ENCODE results near the gene LMF1.
"Not testable (repeated sequence)": the region's sequence is repeated elsewhere in the genome, so short reads cannot be mapped to it uniquely, and the experiment has no call there.

Gene LMF1

DNA sequence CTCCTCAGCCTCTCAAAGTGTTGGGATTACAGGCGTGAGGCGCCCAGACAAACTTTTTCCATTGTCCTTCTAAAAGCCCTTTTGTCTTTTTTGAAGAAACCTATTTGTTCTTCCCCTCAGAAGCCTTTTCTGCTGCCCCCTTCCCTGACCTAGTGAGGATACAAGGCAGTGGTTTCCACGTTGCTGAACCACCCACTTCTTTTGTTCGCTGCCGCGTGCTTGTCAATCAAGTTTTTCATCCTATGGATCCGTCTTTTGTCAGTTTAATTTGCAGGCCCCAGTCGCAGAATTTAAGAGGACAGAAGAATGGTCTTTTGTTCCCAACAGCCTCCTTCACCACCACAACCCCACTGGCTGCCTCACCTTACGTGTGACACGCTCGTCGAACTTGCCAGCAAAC lies 150.0 kb downstream of the LMF1 start:
- Histone ChIP-seq H3K4me1 (ENCODE audit: control insufficient read depth, insufficient read depth, low read length) (no peaks in the 10 kb centered on the region), H3K9ac (ENCODE audit: low read depth, low read length) (no peak overlapping the region), H3K27ac (ENCODE audit: low read depth, low read length) (no peak overlapping the region), H3K27me3 (ENCODE audit: control insufficient read depth, insufficient read depth, low read length) (no peaks in the 10 kb centered on the region), H3K36me3 (ENCODE audit: control insufficient read depth, insufficient read depth, low read length) (no peaks in the 10 kb centered on the region), H3K4me3 (ENCODE audit: low read depth, low read length) (no peak overlapping the region), H3K9me3 (ENCODE audit: control insufficient read depth, insufficient read depth, low read length) (peaks cover 3% of the 10 kb centered on the region; the same call in 1 of the 2 replicates)

DNA sequence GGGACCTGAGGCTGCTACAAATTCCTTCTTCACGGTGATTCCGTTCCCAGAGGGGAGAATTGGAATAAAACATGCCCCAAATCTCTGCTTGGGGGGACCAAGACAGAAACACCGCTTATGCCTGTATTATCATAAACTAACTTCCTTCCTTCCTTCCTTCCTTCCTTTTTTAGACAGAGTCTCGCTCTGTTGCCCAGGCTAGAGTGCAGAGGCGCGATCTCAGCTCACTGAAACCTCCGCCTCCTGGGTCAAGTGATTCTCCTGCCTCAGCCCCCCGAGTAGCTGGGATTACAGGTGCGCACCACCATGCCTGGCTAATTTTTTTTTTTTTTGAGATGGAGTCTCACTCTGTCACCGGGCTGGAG lies 150.8 kb downstream of the LMF1 start:
- not testable (repeated sequence) for H3K36me3 ChIP-seq (ENCODE audit: control insufficient read depth, insufficient read depth, low read length); H3K9me3 ChIP-seq (ENCODE audit: control insufficient read depth, insufficient read depth, low read length); H3K27ac ChIP-seq (ENCODE audit: low read depth, low read length); H3K4me3 ChIP-seq (ENCODE audit: low read depth, low read length); H3K27me3 ChIP-seq (ENCODE audit: control insufficient read depth, insufficient read depth, low read length); H3K9ac ChIP-seq (ENCODE audit: low read depth, low read length); H3K4me1 ChIP-seq (ENCODE audit: control insufficient read depth, insufficient read depth, low read length)

DNA sequence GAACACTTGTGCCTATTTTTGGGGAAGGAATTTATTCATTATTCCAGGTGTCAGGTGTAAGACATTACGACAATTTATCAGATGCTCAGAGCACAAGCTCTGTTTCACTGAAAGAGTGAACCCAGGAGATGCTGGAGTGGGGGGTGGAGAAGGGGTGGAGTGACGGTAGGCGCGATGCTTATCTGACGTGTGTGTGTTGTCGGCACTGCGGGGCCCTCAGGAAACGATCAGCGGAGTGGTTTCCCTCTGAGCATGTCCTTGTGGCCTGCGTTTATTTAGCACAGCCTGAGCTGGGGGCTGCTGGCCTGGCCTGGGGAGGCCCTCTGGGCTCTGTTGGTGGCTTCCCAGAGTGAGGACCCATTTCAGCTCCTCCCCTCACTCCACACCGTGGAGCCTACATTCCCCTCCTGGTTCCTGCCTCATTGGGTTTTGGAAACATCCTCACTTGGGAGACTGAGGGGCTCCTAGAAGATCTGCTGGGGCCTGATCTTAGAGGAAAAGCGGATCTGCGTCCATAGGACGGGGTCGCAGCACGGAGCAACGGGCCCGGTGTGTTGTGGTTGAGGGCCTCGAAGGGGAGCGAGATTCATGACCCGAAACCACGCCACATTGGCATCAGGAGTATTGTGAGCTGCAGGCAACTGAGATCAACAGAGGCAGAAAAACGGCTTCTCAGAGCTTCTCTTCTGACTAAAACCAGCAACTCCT lies 151.3 kb downstream of the LMF1 start:
- Histone ChIP-seq H3K36me3 (ENCODE audit: control insufficient read depth, insufficient read depth, low read length) (no peaks in the 10 kb centered on the region), H3K9me3 (ENCODE audit: control insufficient read depth, insufficient read depth, low read length) (peaks cover 3% of the 10 kb centered on the region; the same call in 1 of the 2 replicates), H3K27me3 (ENCODE audit: control insufficient read depth, insufficient read depth, low read length) (no peaks in the 10 kb centered on the region), H3K9ac (ENCODE audit: low read depth, low read length) (no peak overlapping the region), H3K4me3 (ENCODE audit: low read depth, low read length) (no peak overlapping the region), H3K27ac (ENCODE audit: low read depth, low read length) (no peak overlapping the region), H3K4me1 (ENCODE audit: control insufficient read depth, insufficient read depth, low read length) (no peaks in the 10 kb centered on the region)

DNA sequence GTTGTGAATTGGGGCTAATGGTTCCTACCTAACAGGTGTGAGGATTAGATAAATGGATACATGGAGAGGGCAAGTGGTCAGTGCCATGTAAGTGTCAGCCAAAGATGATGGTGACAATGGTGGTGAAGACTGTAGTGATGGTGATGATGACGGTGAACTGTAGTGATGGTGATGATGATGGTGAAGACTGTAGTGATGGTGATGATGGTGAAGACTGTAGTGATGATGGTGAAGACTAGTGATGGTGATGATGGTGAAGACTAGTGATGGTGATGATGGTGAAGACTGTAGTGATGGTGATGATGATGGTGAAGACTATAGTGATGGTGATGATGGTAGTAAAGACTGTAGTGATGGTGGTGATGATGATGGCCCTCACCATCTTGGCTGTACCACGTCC lies 152.2 kb downstream of the LMF1 start:
- Histone ChIP-seq H3K36me3 (ENCODE audit: control insufficient read depth, insufficient read depth, low read length) (no peaks in the 10 kb centered on the region), H3K27ac (ENCODE audit: low read depth, low read length) (no peak overlapping the region), H3K9me3 (ENCODE audit: control insufficient read depth, insufficient read depth, low read length) (peaks cover 3% of the 10 kb centered on the region; the same call in 1 of the 2 replicates), H3K4me1 (ENCODE audit: control insufficient read depth, insufficient read depth, low read length) (no peaks in the 10 kb centered on the region), H3K4me3 (ENCODE audit: low read depth, low read length) (no peak overlapping the region), H3K9ac (ENCODE audit: low read depth, low read length) (no peak overlapping the region), H3K27me3 (ENCODE audit: control insufficient read depth, insufficient read depth, low read length) (no peaks in the 10 kb centered on the region)

DNA sequence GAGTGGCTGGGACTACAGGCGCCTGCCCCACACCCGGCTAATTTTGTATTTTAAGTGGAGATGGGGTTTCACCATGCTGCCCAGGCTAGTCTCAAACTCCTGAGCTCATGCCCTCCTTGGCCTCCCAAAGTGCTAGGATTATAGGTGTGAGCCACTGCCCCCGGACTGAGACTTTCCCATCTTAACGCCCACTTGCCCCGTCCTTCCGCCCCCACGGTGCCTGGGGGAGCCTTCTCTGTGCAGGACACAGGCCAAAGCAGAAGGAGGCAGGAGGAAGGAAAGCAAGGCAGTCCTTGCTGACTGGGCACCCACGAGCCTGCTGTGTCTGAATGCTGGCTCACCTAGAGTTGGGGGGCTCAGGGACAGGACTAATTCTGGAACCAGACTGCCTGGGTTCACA lies 152.7 kb downstream of the LMF1 start:
- peaks cover 3% of the 10 kb centered on the region; the same call in 1 of the 2 replicates for H3K9me3 ChIP-seq (ENCODE audit: control insufficient read depth, insufficient read depth, low read length)
- no peaks in the 10 kb centered on the region for H3K4me1 ChIP-seq (ENCODE audit: control insufficient read depth, insufficient read depth, low read length)
- no peak overlapping the region for H3K9ac ChIP-seq (ENCODE audit: low read depth, low read length)
- no peak overlapping the region for H3K27ac ChIP-seq (ENCODE audit: low read depth, low read length)
- no peaks in the 10 kb centered on the region for H3K27me3 ChIP-seq (ENCODE audit: control insufficient read depth, insufficient read depth, low read length)
- no peaks in the 10 kb centered on the region for H3K36me3 ChIP-seq (ENCODE audit: control insufficient read depth, insufficient read depth, low read length)
- H3K4me3 ChIP-seq (ENCODE audit: low read depth, low read length): no peak overlapping the region

DNA sequence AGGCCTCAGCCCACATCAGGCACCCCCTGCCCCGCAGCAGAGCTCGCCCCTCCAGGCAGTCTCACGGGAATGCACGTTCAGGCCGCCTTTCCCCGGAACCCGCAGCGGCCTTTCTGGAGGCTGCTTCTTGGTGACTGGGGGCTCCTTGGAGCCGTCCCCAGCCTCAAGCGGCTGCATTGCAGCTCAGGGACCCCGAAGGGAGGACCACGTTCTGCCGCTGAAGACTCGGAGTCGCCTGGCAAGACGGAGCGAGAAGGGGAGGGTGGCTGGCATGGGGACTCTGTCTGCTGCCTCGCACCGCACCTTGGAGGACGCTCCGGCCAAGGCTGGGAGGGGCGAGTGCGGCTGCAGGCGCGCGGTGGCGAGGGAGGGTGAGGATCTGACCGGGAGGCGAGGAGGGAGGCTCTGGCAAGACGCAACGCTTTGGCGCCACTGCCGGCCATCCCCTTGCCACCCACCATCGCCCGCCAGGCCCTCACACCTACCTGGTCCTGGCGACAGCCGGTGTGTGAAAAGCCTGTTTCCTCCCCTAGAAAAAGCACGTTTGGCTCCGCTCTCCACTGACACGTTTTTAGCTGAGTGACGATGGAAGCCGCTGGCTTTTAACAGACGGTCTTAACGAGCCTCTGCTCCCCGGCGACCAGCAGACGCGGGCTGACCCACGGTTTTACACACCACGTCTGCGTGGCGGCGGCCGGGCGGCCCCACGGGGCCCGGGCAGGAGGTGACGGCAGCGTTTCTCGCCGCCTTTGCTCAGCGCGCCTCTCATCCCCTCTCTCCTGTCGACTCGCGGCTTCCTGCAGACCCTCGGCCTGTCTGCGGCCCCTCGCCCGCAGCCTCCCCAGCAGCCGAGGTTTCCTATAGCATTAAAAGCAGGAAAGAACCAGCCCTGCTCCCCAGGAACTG lies 153.5 kb downstream of the LMF1 start:
- no peak overlapping the region for H3K27ac ChIP-seq (ENCODE audit: low read depth, low read length)
- no peak overlapping the region for H3K9ac ChIP-seq (ENCODE audit: low read depth, low read length)
- no peaks in the 10 kb centered on the region for H3K4me1 ChIP-seq (ENCODE audit: control insufficient read depth, insufficient read depth, low read length)
- H3K27me3 ChIP-seq (ENCODE audit: control insufficient read depth, insufficient read depth, low read length): no peaks in the 10 kb centered on the region
- peaks cover 3% of the 10 kb centered on the region; the same call in 1 of the 2 replicates for H3K9me3 ChIP-seq (ENCODE audit: control insufficient read depth, insufficient read depth, low read length)
- H3K36me3 ChIP-seq (ENCODE audit: control insufficient read depth, insufficient read depth, low read length): no peaks in the 10 kb centered on the region
- no peak overlapping the region for H3K4me3 ChIP-seq (ENCODE audit: low read depth, low read length)

DNA sequence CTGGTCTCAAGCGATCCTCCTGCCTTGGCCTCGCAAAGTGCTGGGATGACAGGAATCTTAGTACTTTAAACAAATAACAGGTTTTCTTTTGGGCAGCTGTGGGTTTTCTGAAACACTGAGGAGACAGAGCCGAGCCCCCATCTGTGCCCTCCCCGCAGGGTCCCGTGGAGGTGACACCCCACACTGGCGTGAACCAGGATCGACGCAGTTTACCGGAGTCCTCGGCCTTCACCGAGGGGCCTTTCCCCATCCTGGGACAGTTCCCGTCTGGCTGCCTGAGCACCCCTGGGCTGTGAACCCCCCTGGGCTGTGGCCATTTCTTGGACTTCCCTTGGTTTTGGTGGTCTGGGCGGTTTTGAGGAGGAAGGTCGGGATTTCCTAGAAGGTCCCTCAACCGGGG lies 154.9 kb downstream of the LMF1 start:
- Histone ChIP-seq H3K36me3 (ENCODE audit: control insufficient read depth, insufficient read depth, low read length) (no peaks in the 10 kb centered on the region), H3K27ac (ENCODE audit: low read depth, low read length) (no peak overlapping the region), H3K27me3 (ENCODE audit: control insufficient read depth, insufficient read depth, low read length) (no peaks in the 10 kb centered on the region), H3K9me3 (ENCODE audit: control insufficient read depth, insufficient read depth, low read length) (peaks cover 3% of the 10 kb centered on the region; the same call in 1 of the 2 replicates), H3K9ac (ENCODE audit: low read depth, low read length) (no peak overlapping the region), H3K4me1 (ENCODE audit: control insufficient read depth, insufficient read depth, low read length) (no peaks in the 10 kb centered on the region), H3K4me3 (ENCODE audit: low read depth, low read length) (no peak overlapping the region)

DNA sequence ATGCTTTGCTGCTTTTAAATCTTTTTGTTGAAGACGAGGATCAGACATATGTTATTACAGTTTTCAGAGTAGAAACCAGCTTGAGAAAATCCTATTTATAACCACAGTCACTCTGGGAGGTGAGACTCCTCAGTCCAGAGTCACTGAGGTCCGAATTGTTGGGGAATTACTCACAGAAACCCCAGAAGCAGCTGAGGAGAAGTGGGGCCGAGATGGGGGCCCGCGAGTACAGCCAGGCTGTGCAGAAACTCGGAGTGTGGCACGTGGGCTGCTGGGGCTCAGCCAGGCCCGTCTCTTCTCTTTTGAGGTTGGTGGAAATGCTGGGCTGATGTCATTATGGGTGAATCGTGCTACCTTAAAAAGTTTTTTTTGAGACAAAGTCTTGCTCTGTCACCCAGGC lies 155.8 kb downstream of the LMF1 start:
- H3K27ac ChIP-seq (ENCODE audit: low read depth, low read length): no peak overlapping the region
- H3K9ac ChIP-seq (ENCODE audit: low read depth, low read length): no peak overlapping the region
- no peaks in the 10 kb centered on the region for H3K27me3 ChIP-seq (ENCODE audit: control insufficient read depth, insufficient read depth, low read length)
- H3K9me3 ChIP-seq (ENCODE audit: control insufficient read depth, insufficient read depth, low read length): peaks cover 3% of the 10 kb centered on the region; the same call in 1 of the 2 replicates
- no peak overlapping the region for H3K4me3 ChIP-seq (ENCODE audit: low read depth, low read length)
- no peaks in the 10 kb centered on the region for H3K4me1 ChIP-seq (ENCODE audit: control insufficient read depth, insufficient read depth, low read length)
- no peaks in the 10 kb centered on the region for H3K36me3 ChIP-seq (ENCODE audit: control insufficient read depth, insufficient read depth, low read length)

DNA sequence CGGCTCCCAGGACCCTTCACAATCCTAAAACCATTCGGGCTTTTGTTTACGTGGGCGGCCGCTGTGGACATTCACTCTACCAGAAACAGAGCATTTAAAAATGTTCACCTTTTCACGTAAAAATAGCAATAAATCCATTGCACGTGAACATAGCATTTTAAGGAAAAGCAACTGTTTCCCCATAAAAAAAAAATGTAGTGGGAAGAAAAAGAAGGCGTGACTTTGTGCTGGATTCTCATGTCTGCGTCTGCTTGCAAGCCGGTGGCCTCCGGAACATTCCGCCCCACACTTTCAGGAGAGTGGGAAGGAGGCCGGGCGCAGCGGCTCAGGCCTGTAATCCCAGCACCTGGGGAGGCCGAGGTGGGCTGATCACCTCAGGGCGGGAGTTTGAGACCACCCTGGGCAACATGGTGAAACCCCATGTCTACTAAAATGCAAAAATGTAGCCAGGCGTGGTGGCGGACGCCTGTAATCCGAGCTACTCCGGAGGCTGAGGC lies 156.8 kb downstream of the LMF1 start:
- Histone ChIP-seq H3K4me3 (ENCODE audit: low read depth, low read length) (peak overlapping the region; percentile 62; the same call in 1 of the 2 replicates), H3K27ac (ENCODE audit: low read depth, low read length) (no peak overlapping the region), H3K36me3 (ENCODE audit: control insufficient read depth, insufficient read depth, low read length) (no peaks in the 10 kb centered on the region), H3K9ac (ENCODE audit: low read depth, low read length) (no peak overlapping the region), H3K27me3 (ENCODE audit: control insufficient read depth, insufficient read depth, low read length) (no peaks in the 10 kb centered on the region), H3K9me3 (ENCODE audit: control insufficient read depth, insufficient read depth, low read length) (peaks cover 3% of the 10 kb centered on the region; the same call in 1 of the 2 replicates), H3K4me1 (ENCODE audit: control insufficient read depth, insufficient read depth, low read length) (no peaks in the 10 kb centered on the region)

DNA sequence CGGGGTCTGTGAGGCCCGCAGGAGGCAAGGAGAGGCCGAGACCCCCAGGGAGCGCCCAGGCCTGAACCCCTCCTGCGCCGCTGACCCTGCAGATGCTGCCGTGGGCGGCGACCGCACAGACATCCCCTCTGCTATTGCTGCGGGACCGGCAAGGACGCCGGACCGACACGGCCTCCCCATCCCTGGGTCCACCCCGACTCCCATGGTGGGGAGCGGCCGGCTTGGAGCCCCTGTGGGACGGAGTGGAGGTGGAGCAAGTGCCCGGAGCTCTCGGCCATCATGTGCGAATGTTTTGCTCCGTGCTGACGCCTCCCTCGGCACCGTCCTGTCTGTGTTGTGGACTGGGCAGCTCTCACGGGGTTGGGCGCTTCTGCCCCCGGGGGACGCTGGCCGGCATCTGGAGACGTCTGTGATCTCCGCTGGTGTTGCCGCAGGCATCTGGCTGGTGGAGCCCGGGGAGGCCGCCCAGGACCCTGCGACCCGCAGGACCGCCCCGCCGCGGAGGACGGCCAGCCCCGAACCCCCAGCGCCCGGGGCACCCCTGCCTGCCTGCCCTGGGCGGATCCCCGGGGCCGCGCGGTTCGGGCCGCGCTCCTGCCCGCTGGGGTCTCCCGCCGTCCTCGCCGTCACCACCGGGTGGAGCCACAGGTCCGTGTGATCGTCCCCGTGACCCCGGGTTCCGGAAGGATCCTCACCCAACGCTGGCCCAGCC lies 157.4 kb downstream of the LMF1 start:
- Histone ChIP-seq H3K27ac (ENCODE audit: low read depth, low read length) (no peak overlapping the region), H3K9me3 (ENCODE audit: control insufficient read depth, insufficient read depth, low read length) (no peaks in the 10 kb centered on the region), H3K4me1 (ENCODE audit: control insufficient read depth, insufficient read depth, low read length) (0 out of 2 replicates have a peak, but pooled peaks cover 1% of the 10 kb centered on the region), H3K27me3 (ENCODE audit: control insufficient read depth, insufficient read depth, low read length) (no peaks in the 10 kb centered on the region), H3K36me3 (ENCODE audit: control insufficient read depth, insufficient read depth, low read length) (no peaks in the 10 kb centered on the region), H3K4me3 (ENCODE audit: low read depth, low read length) (peak overlapping the region; percentile 62), H3K9ac (ENCODE audit: low read depth, low read length) (no peak overlapping the region)
